ENCODE results near the gene COBLL1. TPM values are rescaled to one million over a fixed set of nuclear protein-coding genes. Genes with fewer than 3 reads are reported as not detected.
A peak's percentile ranks its signal among the peaks of the same experiment; 100 is the strongest.

COBLL1 gene
- total RNA-seq, 6 experiments from 2014 or later = 38.1 to 133 (median 67.6) TPM

GRCh38 chr2:164786787-164787186, 54.8 kb downstream of the COBLL1 start:
- intact Hi-C loops (cut with DNase I) = no loop called here
- H3K27ac ChIP-seq = no peak overlapping the region
- no peaks in the 10 kb centered on the region for H3K36me3 ChIP-seq
- no peaks in the 10 kb centered on the region for H3K9me3 ChIP-seq
- DNase-seq = no peak
- H3K27me3 ChIP-seq = no peaks in the 10 kb centered on the region
- no peak for TF ChIP-seq POLR2A (IDR thresholded peaks at IDR 0.05)
- TF ChIP-seq CTCF (IDR thresholded peaks at IDR 0.05) = no peak
- peaks cover 0 to 18% (median 0%) of the 10 kb centered on the region in 4 donors for H3K4me1 ChIP-seq
- WGBS (ENCODE audit: insufficient coverage, low coverage, low lambda C conversion rate, missing lambda C conversion rate) = 77% methylated on average over 2 of the region's 2 CpGs
- no peak for ATAC-seq
- H3K4me3 ChIP-seq = no peak overlapping the region

GRCh38 chr2:164785457-164785856, 56.2 kb downstream of the COBLL1 start:
- Histone ChIP-seq H3K4me3 (no peak overlapping the region), H3K27ac (no peak overlapping the region), H3K9me3 (no peaks in the 10 kb centered on the region), H3K36me3 (no peaks in the 10 kb centered on the region), H3K4me1 (peaks cover 0 to 18% (median 0%) of the 10 kb centered on the region in 4 donors), H3K27me3 (no peaks in the 10 kb centered on the region)
- TF ChIP-seq CTCF (IDR thresholded peaks at IDR 0.05) (no peak), POLR2A (IDR thresholded peaks at IDR 0.05) (no peak)
- no peak for ATAC-seq
- 24% methylated on average over 1 of the region's 1 CpG for WGBS (ENCODE audit: insufficient coverage, low coverage, low lambda C conversion rate, missing lambda C conversion rate)
- no peak for DNase-seq
- intact Hi-C loops (cut with DNase I) = no loop called here

GRCh38 chr2:164784376-164784775, 57.2 kb downstream of the COBLL1 start:
- peaks cover 0 to 18% (median 0%) of the 10 kb centered on the region in 4 donors for H3K4me1 ChIP-seq
- WGBS (ENCODE audit: insufficient coverage, low coverage, low lambda C conversion rate, missing lambda C conversion rate) = 86% methylated on average over 1 of the region's 2 CpGs
- ATAC-seq (no peak), DNase-seq (no peak)
- H3K27ac ChIP-seq = no peak overlapping the region
- H3K27me3 ChIP-seq = no peaks in the 10 kb centered on the region
- no peak for TF ChIP-seq POLR2A (IDR thresholded peaks at IDR 0.05)
- no peak for TF ChIP-seq CTCF (IDR thresholded peaks at IDR 0.05)
- H3K9me3 ChIP-seq = no peaks in the 10 kb centered on the region
- no peak overlapping the region for H3K4me3 ChIP-seq
- intact Hi-C loops (cut with DNase I) = no loop called here
- no peaks in the 10 kb centered on the region for H3K36me3 ChIP-seq

- no peak for TF ChIP-seq POLR2A (IDR thresholded peaks at IDR 0.05)
- no peak for TF ChIP-seq CTCF (IDR thresholded peaks at IDR 0.05)
- intact Hi-C loops (cut with DNase I) = no loop called here
- Histone ChIP-seq H3K9me3 (no peaks in the 10 kb centered on the region), H3K4me3 (no peak overlapping the region), H3K27ac (peak overlapping the region in 1 of 3 donors; percentile 14), H3K36me3 (no peaks in the 10 kb centered on the region), H3K27me3 (no peaks in the 10 kb centered on the region), H3K4me1 (peaks cover 0 to 6% (median 0%) of the 10 kb centered on the region in 4 donors)
- ATAC-seq = peak; percentile 53 to 85 (median 70)
- DNase-seq = no peak
- WGBS (ENCODE audit: insufficient coverage, low coverage, low lambda C conversion rate, missing lambda C conversion rate) = 55% methylated on average over 2 of the region's 2 CpGs
Observed at GRCh38 chr2:164782323-164782722, 59.3 kb downstream of the COBLL1 start.

- H3K9me3 ChIP-seq = no peaks in the 10 kb centered on the region
- no peaks in the 10 kb centered on the region for H3K27me3 ChIP-seq
- no peak for TF ChIP-seq CTCF (IDR thresholded peaks at IDR 0.05)
- no peak for TF ChIP-seq POLR2A (IDR thresholded peaks at IDR 0.05)
- WGBS (ENCODE audit: insufficient coverage, low coverage, low lambda C conversion rate, missing lambda C conversion rate) = 88% methylated on average over 1 of the region's 1 CpG
- DNase-seq (no peak), ATAC-seq (no peak)
- H3K4me3 ChIP-seq = no peak overlapping the region
- peaks cover 0 to 6% (median 0%) of the 10 kb centered on the region in 4 donors for H3K4me1 ChIP-seq
- intact Hi-C loops (cut with DNase I) = no loop called here
- H3K36me3 ChIP-seq = no peaks in the 10 kb centered on the region
- no peak overlapping the region for H3K27ac ChIP-seq
Observed at GRCh38 chr2:164781394-164781793, 60.2 kb downstream of the COBLL1 start.

Data from right lobe of liver (tissue), 6 donors.